NOMO-1 treated with DMSO at 0.1 percent for 48 hours (cell line): ENCODE measurements around the gene TCN1.
A peak's percentile ranks its signal among the peaks of the same experiment; 100 is the strongest.

Source experiments
- DNase-seq: peaks from one replicate; lab custom pipeline; 2025; ENCODE audit not compliant: unreplicated experiment; lab: John Stamatoyannopoulos, UW

The TCN1 gene

GRCh38 chr11:59810189-59810910 is 55.9 kb downstream of the TCN1 start, which contains the start of gene MRPL16:
TSS of gene MRPL16 (minus strand) at chr11:59810778. CDS start at chr11:59810658, 120 bp downstream.
- DNase-seq, result peak; percentile 92

- DNase-seq, result no peak
Observed at GRCh38 chr11:59807047-59807610, 59.2 kb downstream of the TCN1 start.

DNA sequence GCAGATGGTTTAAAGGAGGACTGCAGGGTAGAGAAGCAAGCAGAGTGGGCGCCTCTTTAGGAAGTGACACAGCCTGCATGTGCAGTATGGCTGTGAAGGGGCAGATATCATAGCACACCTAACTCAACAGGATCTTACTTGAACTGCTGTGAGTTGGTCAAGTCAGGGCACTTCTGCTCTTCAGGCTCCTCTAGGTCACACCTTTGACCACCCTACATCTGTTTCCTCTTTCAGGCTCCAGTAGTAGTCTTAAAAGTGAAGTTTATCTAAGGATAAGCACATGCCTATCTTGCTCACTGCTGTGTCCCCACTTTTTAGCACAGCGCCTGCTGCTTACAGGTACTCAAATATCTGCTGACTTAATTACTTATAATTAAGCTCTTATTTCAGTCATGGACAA is 62.2 kb downstream of the TCN1 start:
- no peak for DNase-seq
